Neutrophil (primary cell): ENCODE data around the gene LPP.
"Not testable (repeated sequence)": the region's sequence is repeated elsewhere in the genome, so short reads cannot be mapped to it uniquely, and the experiment has no call there.

Experiments used
- H3K27ac ChIP-seq: fragments of 200-600 bp; sonication (generic); 2 replicates; pipeline ENCODE4 v1.5.1; 2016; ENCODE audit warnings: mild to moderate bottlenecking, moderate library complexity
- H3K27me3 ChIP-seq: fragments of 200-600 bp; sonication (generic); 2 replicates; pipeline ENCODE4 v1.6.0; 2016; ENCODE audit warnings: mild to moderate bottlenecking
- H3K36me3 ChIP-seq: fragments of 200-600 bp; sonication (generic); 2 replicates; pipeline ENCODE4 v1.5.1; 2017
- H3K4me1 ChIP-seq, 2 experiments: fragments of 200-600 bp in 1 of 2; sonication (generic) in 1 of 2; 1 replicate in 1 of 2; 2 replicates in 1 of 2; pipeline versions ENCODE4 v1.5.1 to v1.6.1; 2013 to 2016; ENCODE audit warnings: low read depth in 1 of 2, low read length in 1 of 2, mild to moderate bottlenecking in 1 of 2, moderate library complexity in 1 of 2; ENCODE audit not compliant: control insufficient read depth in 1 of 2, insufficient read depth in 1 of 2
- H3K4me3 ChIP-seq, 2 experiments: fragments of 200-600 bp in 1 of 2; sonication (generic) in 1 of 2; 1 replicate in 1 of 2; 2 replicates in 1 of 2; pipeline ENCODE4 v1.5.1; 2013 to 2016; ENCODE audit warnings: low read depth in 1 of 2, low read length in 1 of 2, mild to moderate bottlenecking in 1 of 2, moderate library complexity in 1 of 2
- H3K9me3 ChIP-seq: fragments of 200-600 bp; sonication (generic); 2 replicates; pipeline ENCODE4 v1.5.1; 2016
- CTCF ChIP-seq: fragments of 200-600 bp; sonication (generic); IDR thresholded peaks from 2 replicates; pipeline ENCODE4 v1.5.1; 2016; ENCODE audit warnings: antibody characterized with exemption

LPP gene

DNA sequence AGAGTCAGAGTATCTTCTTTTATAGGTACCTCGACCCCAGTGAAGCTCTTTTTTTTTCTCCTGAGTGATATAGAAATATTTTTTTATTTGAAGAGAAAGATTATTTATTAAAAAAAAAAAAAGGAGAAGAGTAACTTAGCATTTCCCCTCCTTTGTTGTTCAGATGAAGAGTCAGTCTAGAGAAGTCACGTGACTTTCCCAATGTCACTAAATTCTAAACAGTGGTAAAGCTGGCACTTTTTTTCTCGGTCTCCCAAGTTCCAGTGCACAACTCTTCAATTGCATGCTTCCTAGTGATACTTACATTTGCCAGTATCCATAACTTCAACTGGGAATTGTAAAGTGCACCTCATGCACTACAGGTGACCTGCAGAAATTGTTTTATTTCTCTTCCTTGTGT, 448.7 kb downstream of the LPP start:
- TF ChIP-seq CTCF: no peak
- H3K9me3 ChIP-seq: no peaks in the 10 kb centered on the region
- no peak overlapping the region for H3K27ac ChIP-seq

GRCh38 chr3:188604651-188605050, 450.7 kb downstream of the LPP start:
- Histone ChIP-seq H3K27ac (no peak overlapping the region), H3K36me3 (peaks cover 7% of the 10 kb centered on the region), H3K4me3 (no peak overlapping the region), H3K4me1 (no peaks in the 10 kb centered on the region), H3K27me3 (no peaks in the 10 kb centered on the region), H3K9me3 (no peaks in the 10 kb centered on the region)
- TF ChIP-seq CTCF: no peak

More for the DNA sequence above, 448.7 kb downstream of the LPP start:
- no peaks in the 10 kb centered on the region for H3K4me1 ChIP-seq
- H3K4me3 ChIP-seq: no peak overlapping the region
- no peaks in the 10 kb centered on the region for H3K36me3 ChIP-seq
- H3K27me3 ChIP-seq: no peaks in the 10 kb centered on the region

- Histone ChIP-seq H3K36me3 (peaks cover 13% of the 10 kb centered on the region), H3K27ac (no peak overlapping the region), H3K4me3 (no peak overlapping the region), H3K9me3 (no peaks in the 10 kb centered on the region), H3K27me3 (no peaks in the 10 kb centered on the region), H3K4me1 (no peaks in the 10 kb centered on the region)
- TF ChIP-seq CTCF: no peak
Measured at GRCh38 chr3:188605231-188605630, 451.3 kb downstream of the LPP start.

GRCh38 chr3:188605905-188606304, 451.9 kb downstream of the LPP start:
- no peak for TF ChIP-seq CTCF
- H3K27ac ChIP-seq: no peak overlapping the region
- no peaks in the 10 kb centered on the region for H3K9me3 ChIP-seq
- H3K36me3 ChIP-seq: peaks cover 15% of the 10 kb centered on the region
- H3K4me3 ChIP-seq: no peak overlapping the region
- H3K27me3 ChIP-seq: no peaks in the 10 kb centered on the region
- H3K4me1 ChIP-seq: no peaks in the 10 kb centered on the region

DNA sequence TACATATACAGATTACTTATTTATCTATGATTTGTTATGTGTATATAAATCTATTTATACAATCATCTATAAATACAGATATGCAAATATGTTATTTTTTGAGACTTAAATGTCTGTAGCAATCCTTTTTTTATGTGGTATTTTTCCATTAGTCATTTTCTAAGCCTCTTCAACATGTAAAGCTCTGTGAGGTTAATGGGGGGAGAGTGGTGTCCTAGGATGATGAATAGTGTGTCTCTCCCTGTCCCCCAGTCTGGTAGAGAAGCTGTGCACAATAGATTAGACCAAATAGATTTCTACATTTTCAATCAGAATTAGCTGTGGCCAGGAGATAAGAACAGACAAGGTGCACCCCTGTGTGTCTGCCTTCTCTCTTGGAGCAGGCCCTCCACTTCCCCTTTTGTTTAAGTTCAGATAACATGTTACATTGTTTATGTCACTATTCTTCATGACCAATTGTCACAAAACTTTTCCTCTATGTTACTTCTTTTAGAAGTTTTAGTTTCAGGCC, 453.9 kb downstream of the LPP start:
- no peak overlapping the region for H3K4me3 ChIP-seq
- H3K36me3 ChIP-seq: peaks cover 15% of the 10 kb centered on the region
- no peaks in the 10 kb centered on the region for H3K9me3 ChIP-seq
- TF ChIP-seq CTCF: no peak
- no peaks in the 10 kb centered on the region for H3K4me1 ChIP-seq
- H3K27me3 ChIP-seq: no peaks in the 10 kb centered on the region
- H3K27ac ChIP-seq: no peak overlapping the region

- TF ChIP-seq CTCF: no peak
- Histone ChIP-seq H3K27me3 (no peaks in the 10 kb centered on the region), H3K4me1 (no peaks in the 10 kb centered on the region), H3K4me3 (no peak overlapping the region), H3K9me3 (no peaks in the 10 kb centered on the region), H3K27ac (no peak overlapping the region), H3K36me3 (peaks cover 15% of the 10 kb centered on the region)
Measured at GRCh38 chr3:188608401-188608800, 454.4 kb downstream of the LPP start.

DNA sequence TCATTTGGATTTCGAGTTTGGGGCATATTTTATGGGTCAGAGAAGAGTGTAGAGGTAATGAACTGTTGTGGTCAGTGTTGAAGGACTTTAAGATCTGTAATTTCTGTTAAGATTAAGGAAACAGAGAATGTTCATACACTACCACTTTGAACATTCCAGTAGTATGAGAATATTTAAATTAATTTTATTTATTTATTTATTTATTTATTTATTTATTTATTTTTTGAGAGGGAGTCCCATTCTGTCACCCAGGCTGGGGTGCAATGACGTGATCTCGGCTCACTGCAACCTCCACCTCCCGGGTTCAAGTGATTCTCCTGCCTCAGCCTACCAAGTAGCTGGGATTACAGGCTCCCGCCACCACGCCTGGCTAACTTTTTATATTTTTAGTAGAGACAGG, 459.8 kb downstream of the LPP start:
- Histone ChIP-seq H3K4me1 (peaks cover 0 to 16% of the 10 kb centered on the region in 2 experiments), H3K36me3 (peaks cover 15% of the 10 kb centered on the region)
- not testable (repeated sequence) for H3K27me3 ChIP-seq, H3K9me3 ChIP-seq, H3K27ac ChIP-seq, H3K4me3 ChIP-seq
